ENCODE data around the gene STEAP3. TPM values are rescaled to one million over a fixed set of nuclear protein-coding genes. Genes with fewer than 3 reads are reported as not detected.

STEAP3 gene
- total and polyA plus RNA-seq, 2 donors (not counting 3 experiments of a cell fraction or from before 2014, with no cell fraction given), result 8.6 to 17.4 TPM

- ChIA-PET CTCF (interaction anchor here (5.9 kb wide), 1 partner anchor 14 kb away, joined by 32 read pairs; no protein-coding TSS in a partner anchor), POLR2A (no interaction called here)
- no peaks in the 10 kb centered on the region for H4K20me1 ChIP-seq (replicated peaks; ENCODE audit: control insufficient read depth, extremely low read depth, insufficient read depth, low read length)
- H3K4me3 ChIP-seq (replicated peaks in 1 of 3; ENCODE audit: insufficient read depth in 1 of 3, low read depth in 1 of 3, low read length in 3 of 3), result no peak overlapping the region
- no peak overlapping the region for H3K9ac ChIP-seq (replicated peaks; ENCODE audit: extremely low read depth, insufficient read depth, low read length)
- H2AFZ ChIP-seq (ENCODE audit: low read depth, low read length), result no peak overlapping the region
- no peaks in the 10 kb centered on the region for H3K9me1 ChIP-seq (replicated peaks; ENCODE audit: control insufficient read depth, extremely low read depth, insufficient read depth, low read length)
- H3K27me3 ChIP-seq (ENCODE audit: control insufficient read depth in 2 of 2, insufficient read depth in 2 of 2, low read length in 2 of 2), result no peaks in the 10 kb centered on the region
- H3K9me3 ChIP-seq (replicated peaks; ENCODE audit: control insufficient read depth, insufficient read depth, low read length), result no peaks in the 10 kb centered on the region
- no peaks in the 10 kb centered on the region for H3K36me3 ChIP-seq (ENCODE audit: control insufficient read depth in 2 of 2, extremely low read depth in 1 of 2, insufficient read depth in 2 of 2, low read length in 2 of 2)
- intact Hi-C loops (cut with micrococcal nuclease) (loop anchor here (10.0 kb wide), 1 partner anchor 114 kb away; the partner anchor contains the start of genes C2orf76 and DBI), dilution Hi-C loops (cut with MboI; ENCODE audit: extremely low pct_ligation_motif_present, low sequenced_read_pairs) (no loop called here)
- DNase-seq (ENCODE audit: low read depth, low spot score), result no peak
- H3K4me1 ChIP-seq (ENCODE audit: control insufficient read depth, extremely low read depth, insufficient read depth, low read length), result peaks cover 28% of the 10 kb centered on the region
- H3K79me2 ChIP-seq (ENCODE audit: control insufficient read depth, insufficient read depth, low read length), result peaks cover 2% of the 10 kb centered on the region
- no peak overlapping the region for H3K4me2 ChIP-seq (ENCODE audit: insufficient read depth, low read length)
- no TSS peak for BruUV-seq (replicated peaks)
- no peak overlapping the region for H3K27ac ChIP-seq (ENCODE audit: insufficient read depth, low read depth, low read length)
- no peak for TF ChIP-seq MYC (IDR thresholded peaks at IDR 0.05; ENCODE audit: low read depth, low read length)
- no peak for TF ChIP-seq FOS (IDR thresholded peaks at IDR 0.05; ENCODE audit: borderline replicate concordance, insufficient read depth, low read length)
- TF ChIP-seq POLR2AphosphoS5 (IDR thresholded peaks at IDR 0.05; ENCODE audit: insufficient read depth, low read depth, low read length), result no peak
- TF ChIP-seq GATA2 (IDR thresholded peaks at IDR 0.05; ENCODE audit: insufficient read depth, insufficient read length, low read depth, low read length), result no peak
- no peak for TF ChIP-seq MAX (IDR thresholded peaks at IDR 0.05; ENCODE audit: insufficient read depth, insufficient read length)
- no peak for TF ChIP-seq CTCF (IDR thresholded peaks at IDR 0.05; ENCODE audit: extremely low read depth in 1 of 2, insufficient read depth in 1 of 2, low read depth in 1 of 2, low read length in 2 of 2)
- no peak for TF ChIP-seq EZH2 (IDR thresholded peaks at IDR 0.05; ENCODE audit: borderline replicate concordance, low read depth, low read length, severe bottlenecking)
- no peak for TF ChIP-seq POLR2A (IDR thresholded peaks at IDR 0.05; ENCODE audit: low read depth, low read length)
- TF ChIP-seq JUN (IDR thresholded peaks at IDR 0.05; ENCODE audit: borderline replicate concordance, insufficient read depth, insufficient read length, low read depth), result no peak
- FAIRE-seq, result no peak
Measured at GRCh38 chr2:119250718-119251290, 27.2 kb downstream of the STEAP3 start.
